Measurements from ENCODE around the gene AVL9.

Gene AVL9

GRCh38 chr7:32577421-32577820 lies 82.1 kb downstream of the AVL9 start:
- TF ChIP-seq, protein P1, sequence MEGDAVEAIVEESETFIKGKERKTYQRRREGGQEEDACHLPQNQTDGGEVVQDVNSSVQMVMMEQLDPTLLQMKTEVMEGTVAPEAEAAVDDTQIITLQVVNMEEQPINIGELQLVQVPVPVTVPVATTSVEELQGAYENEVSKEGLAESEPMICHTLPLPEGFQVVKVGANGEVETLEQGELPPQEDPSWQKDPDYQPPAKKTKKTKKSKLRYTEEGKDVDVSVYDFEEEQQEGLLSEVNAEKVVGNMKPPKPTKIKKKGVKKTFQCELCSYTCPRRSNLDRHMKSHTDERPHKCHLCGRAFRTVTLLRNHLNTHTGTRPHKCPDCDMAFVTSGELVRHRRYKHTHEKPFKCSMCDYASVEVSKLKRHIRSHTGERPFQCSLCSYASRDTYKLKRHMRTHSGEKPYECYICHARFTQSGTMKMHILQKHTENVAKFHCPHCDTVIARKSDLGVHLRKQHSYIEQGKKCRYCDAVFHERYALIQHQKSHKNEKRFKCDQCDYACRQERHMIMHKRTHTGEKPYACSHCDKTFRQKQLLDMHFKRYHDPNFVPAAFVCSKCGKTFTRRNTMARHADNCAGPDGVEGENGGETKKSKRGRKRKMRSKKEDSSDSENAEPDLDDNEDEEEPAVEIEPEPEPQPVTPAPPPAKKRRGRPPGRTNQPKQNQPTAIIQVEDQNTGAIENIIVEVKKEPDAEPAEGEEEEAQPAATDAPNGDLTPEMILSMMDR (IDR thresholded peaks at IDR 0.05; ENCODE audit: extremely low read depth, insufficient read depth, missing control alignments): no peak
- in situ Hi-C loops (cut with MboI; ENCODE audit: low pct_unique_long_range_greater_than_20kb, low sequenced_read_pairs, unreplicated experiment): no loop called here
- DNase-seq (ENCODE audit: low spot score): no peak

DNA sequence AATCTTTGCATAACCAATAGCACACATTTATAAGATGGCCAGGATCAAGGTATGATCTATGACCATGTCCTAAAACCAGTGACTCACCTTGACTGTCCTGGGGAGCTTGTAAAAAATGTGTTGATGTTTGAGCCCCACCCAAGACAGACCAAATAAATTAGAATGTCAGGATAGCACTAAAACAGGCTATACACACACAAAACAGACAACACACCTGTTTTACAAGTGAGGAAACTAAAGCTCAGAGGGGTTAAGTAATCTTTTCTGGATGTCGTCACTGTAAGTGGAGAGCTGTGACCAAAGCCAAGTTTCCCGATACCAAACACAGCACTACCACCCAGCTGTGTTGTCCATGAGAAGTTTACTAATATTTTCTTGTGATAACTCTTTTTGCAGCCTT lies 84.5 kb downstream of the AVL9 start:
- in situ Hi-C loops (cut with MboI; ENCODE audit: low pct_unique_long_range_greater_than_20kb, low sequenced_read_pairs, unreplicated experiment): no loop called here
- DNase-seq (ENCODE audit: low spot score): no peak

DNA sequence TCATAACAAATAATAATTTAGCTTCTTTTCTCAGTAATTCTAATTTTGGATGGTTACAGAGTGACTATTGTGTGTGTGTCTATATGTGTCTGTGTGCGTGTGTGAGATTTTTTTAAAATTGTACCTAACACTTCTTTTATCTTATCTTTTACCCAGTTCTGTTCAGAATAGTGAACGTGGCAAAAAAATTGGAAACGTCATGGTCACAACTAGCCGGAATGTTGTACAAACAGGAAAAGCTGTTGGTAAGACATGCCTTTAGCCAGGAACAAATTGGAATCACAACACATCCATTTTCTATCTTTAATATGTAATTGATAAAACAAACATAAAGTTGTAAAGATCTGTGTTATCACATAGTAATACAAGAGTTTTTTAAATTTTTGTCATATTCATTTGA lies 85.4 kb downstream of the AVL9 start:
- in situ Hi-C loops (cut with MboI; ENCODE audit: low pct_unique_long_range_greater_than_20kb, low sequenced_read_pairs, unreplicated experiment): no loop called here
- no peak for DNase-seq (ENCODE audit: low spot score)
- TF ChIP-seq, protein P1 (IDR thresholded peaks at IDR 0.05; ENCODE audit: extremely low read depth, insufficient read depth, missing control alignments): no peak

More for the DNA sequence above, 84.5 kb downstream of the AVL9 start:
- TF ChIP-seq, protein P1 (IDR thresholded peaks at IDR 0.05; ENCODE audit: extremely low read depth, insufficient read depth, missing control alignments): no peak

DNA sequence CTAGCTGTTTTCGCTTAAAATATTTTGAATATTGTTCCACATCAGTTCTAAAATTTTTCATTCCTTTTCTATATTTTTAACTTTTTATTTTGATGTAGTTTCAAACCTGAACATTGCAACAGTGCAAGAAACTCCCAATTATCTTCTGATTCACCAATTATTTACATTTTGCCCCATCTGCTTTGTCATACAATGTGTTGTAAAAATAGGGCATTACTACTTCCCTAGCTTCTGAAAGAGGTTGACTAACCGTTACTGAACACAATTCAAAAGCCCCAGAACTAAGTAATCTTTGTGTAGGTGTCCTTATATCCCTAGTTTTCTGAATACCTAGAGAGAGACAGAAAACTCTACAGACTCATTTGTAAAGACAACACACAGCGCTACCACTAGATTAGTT lies 86.7 kb downstream of the AVL9 start:
- in situ Hi-C loops (cut with MboI; ENCODE audit: low pct_unique_long_range_greater_than_20kb, low sequenced_read_pairs, unreplicated experiment): no loop called here
- DNase-seq (ENCODE audit: low spot score): no peak
- TF ChIP-seq, protein P1 (IDR thresholded peaks at IDR 0.05; ENCODE audit: extremely low read depth, insufficient read depth, missing control alignments): no peak

- TF ChIP-seq, protein P1 (IDR thresholded peaks at IDR 0.05; ENCODE audit: extremely low read depth, insufficient read depth, missing control alignments): no peak
- in situ Hi-C loops (cut with MboI; ENCODE audit: low pct_unique_long_range_greater_than_20kb, low sequenced_read_pairs, unreplicated experiment): no loop called here
- no peak for DNase-seq (ENCODE audit: low spot score)
Measured at GRCh38 chr7:32583791-32584190, 88.5 kb downstream of the AVL9 start.

- TF ChIP-seq, protein P1 (IDR thresholded peaks at IDR 0.05; ENCODE audit: extremely low read depth, insufficient read depth, missing control alignments): no peak
- in situ Hi-C loops (cut with MboI; ENCODE audit: low pct_unique_long_range_greater_than_20kb, low sequenced_read_pairs, unreplicated experiment): no loop called here
- DNase-seq (ENCODE audit: low spot score): no peak
Measured at GRCh38 chr7:32586291-32587221, 91.3 kb downstream of the AVL9 start.
